Loucy (cell line): Measurements from ENCODE around the gene ALDH4A1.

Experiments used
- H2AFZ ChIP-seq: fragments of 200-600 bp; sonication (generic); 2 replicates; pipeline ENCODE4 v1.6.0; 2016; ENCODE audit warnings: antibody characterized with exemption, mild to moderate bottlenecking, low read length, moderate library complexity
- H3F3A ChIP-seq: fragments of 200-600 bp; 2 replicates; pipeline ENCODE4 v1.6.0; 2016; ENCODE audit warnings: antibody characterized with exemption, low read depth, mild to moderate bottlenecking
- H3K27me3 ChIP-seq: fragments of 200-600 bp; sonication (generic); 2 replicates; pipeline ENCODE4 v1.6.1; 2014; ENCODE audit warnings: low read length, mild to moderate bottlenecking; ENCODE audit not compliant: insufficient read depth, poor library complexity, severe bottlenecking
- H3K36me3 ChIP-seq: fragments of 200-600 bp; sonication (generic); 2 replicates; pipeline ENCODE4 v1.6.1; 2016; ENCODE audit warnings: low read length; ENCODE audit not compliant: insufficient read depth
- H3K4me1 ChIP-seq: fragments of 200-600 bp; sonication (generic); 2 replicates; pipeline ENCODE4 v1.5.1; 2014; ENCODE audit warnings: low read length, mild to moderate bottlenecking; ENCODE audit not compliant: insufficient read depth, poor library complexity, severe bottlenecking
- H3K4me2 ChIP-seq: fragments of 200-600 bp; sonication (generic); 2 replicates; pipeline ENCODE4 v1.6.0; 2014; ENCODE audit warnings: antibody characterized with exemption, low read length, low read depth, mild to moderate bottlenecking; ENCODE audit not compliant: poor library complexity, severe bottlenecking
- H3K4me3 ChIP-seq: fragments of 200-600 bp; sonication (generic); 2 replicates; pipeline ENCODE4 v1.5.1; 2014; ENCODE audit warnings: low read length, mild to moderate bottlenecking, mixed read lengths; ENCODE audit not compliant: poor library complexity, severe bottlenecking
- H3K79me2 ChIP-seq: fragments of 200-600 bp; sonication (generic); 2 replicates; pipeline ENCODE4 v1.6.1; 2014; ENCODE audit warnings: low read length; ENCODE audit not compliant: insufficient read depth
- H3K9ac ChIP-seq: fragments of 200-600 bp; sonication (generic); 2 replicates; pipeline ENCODE4 v1.6.0; 2014; ENCODE audit warnings: mild to moderate bottlenecking, low read depth, low read length, moderate library complexity; ENCODE audit not compliant: poor library complexity, severe bottlenecking
- H3K9me2 ChIP-seq: fragments of 200-600 bp; sonication (generic); replicated peaks from 2 replicates; pipeline ENCODE4 v1.6.1; 2016; ENCODE audit warnings: low read depth, low read length, mixed read lengths
- H3K9me3 ChIP-seq: fragments of 200-600 bp; sonication (generic); 2 replicates; pipeline ENCODE4 v1.6.1; 2014; ENCODE audit warnings: mild to moderate bottlenecking, antibody characterized with exemption, low read length, low read depth; ENCODE audit not compliant: insufficient read depth
- H4K20me1 ChIP-seq: fragments of 200-600 bp; sonication (generic); 2 replicates; pipeline ENCODE4 v1.6.0; 2014; ENCODE audit warnings: antibody characterized with exemption, low read length, mild to moderate bottlenecking; ENCODE audit not compliant: insufficient read depth, poor library complexity, severe bottlenecking
- CTCF ChIP-seq: fragments of 200-600 bp; sonication (generic); conservative IDR thresholded peaks from 2 replicates; pipeline ENCODE4 v1.5.1; 2014; ENCODE audit warnings: mild to moderate bottlenecking, antibody characterized with exemption, low read length
- EZH2phosphoT487 ChIP-seq: fragments of 200-600 bp; IDR thresholded peaks from 2 replicates; pipeline ENCODE4 v1.6.1; 2018; ENCODE audit warnings: antibody characterized with exemption, mild to moderate bottlenecking, moderate library complexity, borderline replicate concordance

The ALDH4A1 gene

GRCh38 chr1:18907021-18907916, 4.9 kb upstream of the ALDH4A1 start:
- H2AFZ ChIP-seq: no peak overlapping the region
- H3K9ac ChIP-seq: peak overlapping the region; percentile 83
- H3K9me3 ChIP-seq: no peaks in the 10 kb centered on the region
- TF ChIP-seq CTCF (peak; percentile 100), EZH2phosphoT487 (no peak)
- H3F3A ChIP-seq: peaks cover 10% of the 10 kb centered on the region
- H3K79me2 ChIP-seq: no peaks in the 10 kb centered on the region
- H3K4me3 ChIP-seq: peak overlapping the region; percentile 65
- H3K36me3 ChIP-seq: peaks cover 29% of the 10 kb centered on the region; the same call in 1 of the 2 replicates
- H3K9me2 ChIP-seq: no peaks in the 10 kb centered on the region
- H3K4me2 ChIP-seq: peak overlapping the region; percentile 72
- peaks cover 39% of the 10 kb centered on the region for H3K4me1 ChIP-seq
- no peaks in the 10 kb centered on the region for H4K20me1 ChIP-seq
- no peaks in the 10 kb centered on the region for H3K27me3 ChIP-seq

GRCh38 chr1:18903291-18903756, 969 bp upstream of the ALDH4A1 start:
- peak overlapping the region; percentile 94 for H3K4me3 ChIP-seq
- peak overlapping the region; percentile 93 for H2AFZ ChIP-seq
- H3K27me3 ChIP-seq: no peaks in the 10 kb centered on the region
- H3K79me2 ChIP-seq: peaks cover 18% of the 10 kb centered on the region; the same call in 1 of the 2 replicates
- H3K4me1 ChIP-seq: peaks cover 53% of the 10 kb centered on the region
- H3K9me2 ChIP-seq: no peaks in the 10 kb centered on the region
- no peaks in the 10 kb centered on the region for H3K9me3 ChIP-seq
- peak overlapping the region; percentile 80 for H3K4me2 ChIP-seq
- no peaks in the 10 kb centered on the region; the same call in 1 of the 2 replicates for H3F3A ChIP-seq
- TF ChIP-seq CTCF: no peak
- TF ChIP-seq EZH2phosphoT487: no peak
- peaks cover 3% of the 10 kb centered on the region for H4K20me1 ChIP-seq
- H3K9ac ChIP-seq: peak overlapping the region; percentile 67
- no peaks in the 10 kb centered on the region for H3K36me3 ChIP-seq

- H3K36me3 ChIP-seq: no peaks in the 10 kb centered on the region
- peak overlapping the region; percentile 94 for H3K4me3 ChIP-seq
- H4K20me1 ChIP-seq: peaks cover 3% of the 10 kb centered on the region
- H3K9me2 ChIP-seq: no peaks in the 10 kb centered on the region
- peak overlapping the region; percentile 80 for H3K4me2 ChIP-seq
- H3K27me3 ChIP-seq: no peaks in the 10 kb centered on the region
- no peak for TF ChIP-seq CTCF
- TF ChIP-seq EZH2phosphoT487: no peak
- H3K4me1 ChIP-seq: peaks cover 40% of the 10 kb centered on the region
- H3K9ac ChIP-seq: peak overlapping the region; percentile 67
- H3K9me3 ChIP-seq: no peaks in the 10 kb centered on the region
- H3K79me2 ChIP-seq: peaks cover 18% of the 10 kb centered on the region; the same call in 1 of the 2 replicates
- peak overlapping the region; percentile 93 for H2AFZ ChIP-seq
- H3F3A ChIP-seq: no peaks in the 10 kb centered on the region
These were observed 318 bp downstream of the ALDH4A1 start for GRCh38 chr1:18901952-18902522.
